Loucy (cell line): Measurements from ENCODE around the gene TEX35.

Source experiments
- EZH2phosphoT487 ChIP-seq: fragments of 200-600 bp; IDR thresholded peaks from 2 replicates; pipeline ENCODE4 v1.6.1; 2018; ENCODE audit warnings: antibody characterized with exemption, mild to moderate bottlenecking, moderate library complexity, borderline replicate concordance
- TF ChIP-seq, protein P1 (sequence below): fragments of 200-600 bp; sonication (generic); conservative IDR thresholded peaks from 2 replicates; pipeline ENCODE4 v1.5.1; 2014; ENCODE audit warnings: mild to moderate bottlenecking, antibody characterized with exemption, low read length

DNA sequence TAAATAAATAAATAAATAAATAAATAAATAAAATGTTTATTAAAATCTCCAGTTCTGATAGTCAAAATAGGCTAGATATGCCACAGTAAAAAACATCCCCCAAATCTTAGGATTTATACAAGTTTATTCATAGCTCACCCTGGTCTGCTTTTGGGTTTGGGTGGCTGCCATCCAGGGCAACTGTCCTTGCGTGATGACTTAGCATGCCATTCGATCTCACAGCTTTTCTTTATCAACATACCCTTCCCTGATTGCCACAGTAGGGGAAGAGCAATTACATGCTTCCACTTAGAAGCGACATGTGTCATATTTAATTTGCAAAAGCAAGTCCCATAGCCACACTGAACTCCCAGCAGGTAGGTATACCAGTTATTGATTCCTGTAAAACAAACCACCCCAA lies 52.7 kb downstream of the TEX35 start:
- TF ChIP-seq EZH2phosphoT487, result no peak
- TF ChIP-seq, protein P1, sequence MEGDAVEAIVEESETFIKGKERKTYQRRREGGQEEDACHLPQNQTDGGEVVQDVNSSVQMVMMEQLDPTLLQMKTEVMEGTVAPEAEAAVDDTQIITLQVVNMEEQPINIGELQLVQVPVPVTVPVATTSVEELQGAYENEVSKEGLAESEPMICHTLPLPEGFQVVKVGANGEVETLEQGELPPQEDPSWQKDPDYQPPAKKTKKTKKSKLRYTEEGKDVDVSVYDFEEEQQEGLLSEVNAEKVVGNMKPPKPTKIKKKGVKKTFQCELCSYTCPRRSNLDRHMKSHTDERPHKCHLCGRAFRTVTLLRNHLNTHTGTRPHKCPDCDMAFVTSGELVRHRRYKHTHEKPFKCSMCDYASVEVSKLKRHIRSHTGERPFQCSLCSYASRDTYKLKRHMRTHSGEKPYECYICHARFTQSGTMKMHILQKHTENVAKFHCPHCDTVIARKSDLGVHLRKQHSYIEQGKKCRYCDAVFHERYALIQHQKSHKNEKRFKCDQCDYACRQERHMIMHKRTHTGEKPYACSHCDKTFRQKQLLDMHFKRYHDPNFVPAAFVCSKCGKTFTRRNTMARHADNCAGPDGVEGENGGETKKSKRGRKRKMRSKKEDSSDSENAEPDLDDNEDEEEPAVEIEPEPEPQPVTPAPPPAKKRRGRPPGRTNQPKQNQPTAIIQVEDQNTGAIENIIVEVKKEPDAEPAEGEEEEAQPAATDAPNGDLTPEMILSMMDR, result no peak
